Nephron (organoid): Measurements from ENCODE around the gene TET1.
A peak's percentile ranks its signal among the peaks of the same experiment; 100 is the strongest.
"Not testable (repeated sequence)": the region's sequence is repeated elsewhere in the genome, so short reads cannot be mapped to it uniquely, and the experiment has no call there.

Source experiments
- H3K27ac Mint-ChIP-seq, 3 experiments: 2 replicates each; pipeline ENCODE4 v1.8.0; 2020; ENCODE audit warnings: mixed read lengths in 3 of 3, mild to moderate bottlenecking in 2 of 3, moderate library complexity in 1 of 3
- H3K27me3 Mint-ChIP-seq: 2 replicates; pipeline ENCODE4 v1.8.0; 2021; ENCODE audit warnings: low read depth, mild to moderate bottlenecking, moderate library complexity, mixed read lengths
- H3K36me3 Mint-ChIP-seq: 2 replicates; pipeline ENCODE4 v1.8.0; 2020; ENCODE audit warnings: low read depth, mixed read lengths
- H3K4me1 Mint-ChIP-seq: 2 replicates; pipeline ENCODE4 v1.8.0; 2020; ENCODE audit warnings: mixed read lengths
- H3K4me3 Mint-ChIP-seq, 3 experiments: 2 replicates each; pipeline ENCODE4 v1.8.0; 2020; ENCODE audit warnings: mild to moderate bottlenecking in 3 of 3, mixed read lengths in 3 of 3, moderate library complexity in 2 of 3
- H3K9me3 Mint-ChIP-seq: 2 replicates; pipeline ENCODE4 v1.8.0; 2020; ENCODE audit warnings: mixed read lengths
- CTCF ChIP-seq, 3 experiments: fragments of 200-600 bp; sonication (generic); IDR thresholded peaks; one replicate each; pipeline ENCODE4 v1.5.0; 2021; ENCODE audit warnings: antibody characterized with exemption in 3 of 3; ENCODE audit not compliant: unreplicated experiment in 3 of 3

The TET1 gene

GRCh38 chr10:68560186-68560942 is at the start of gene TET1:
TET1 (plus strand) TSS chr10:68560337; CDS start chr10:68572339, 12,002 bp downstream.
- TF ChIP-seq CTCF (IDR thresholded peaks at IDR 0.05; ENCODE audit: unreplicated experiment in 3 of 3): no peak
- Mint-ChIP-seq H3K9me3 (no peaks in the 10 kb centered on the region), H3K36me3 (no peaks in the 10 kb centered on the region), H3K27me3 (no peaks in the 10 kb centered on the region), H3K27ac (peak within 1 kb of the TSS; percentile 46 to 91 (median 83)), H3K4me1 (peaks cover 30% of the 10 kb centered on the region), H3K4me3 (peak within 1 kb of the TSS; percentile 89 to 94 (median 93))

GRCh38 chr10:68516216-68516615 is 43.9 kb upstream of the TET1 start:
- not testable (repeated sequence) for H3K9me3 Mint-ChIP-seq, H3K4me3 Mint-ChIP-seq, H3K27ac Mint-ChIP-seq, H3K4me1 Mint-ChIP-seq, H3K27me3 Mint-ChIP-seq
- peaks cover 17% of the 10 kb centered on the region for H3K36me3 Mint-ChIP-seq

- Mint-ChIP-seq H3K4me3 (no peak overlapping the region), H3K36me3 (peaks cover 15% of the 10 kb centered on the region), H3K4me1 (no peaks in the 10 kb centered on the region), H3K27me3 (no peaks in the 10 kb centered on the region), H3K27ac (no peak overlapping the region), H3K9me3 (no peaks in the 10 kb centered on the region)
- no peak for TF ChIP-seq CTCF (IDR thresholded peaks at IDR 0.05; ENCODE audit: unreplicated experiment in 3 of 3)
Measured at GRCh38 chr10:68516766-68517165, 43.4 kb upstream of the TET1 start.

GRCh38 chr10:68517188-68517587 is 42.9 kb upstream of the TET1 start:
- H3K9me3 Mint-ChIP-seq: no peaks in the 10 kb centered on the region
- TF ChIP-seq CTCF (IDR thresholded peaks at IDR 0.05; ENCODE audit: unreplicated experiment in 3 of 3): no peak
- no peaks in the 10 kb centered on the region for H3K27me3 Mint-ChIP-seq
- no peaks in the 10 kb centered on the region for H3K4me1 Mint-ChIP-seq
- H3K4me3 Mint-ChIP-seq: no peak overlapping the region
- H3K27ac Mint-ChIP-seq: no peak overlapping the region
- H3K36me3 Mint-ChIP-seq: peaks cover 18% of the 10 kb centered on the region

- not testable (repeated sequence) for H3K27ac Mint-ChIP-seq, H3K4me3 Mint-ChIP-seq, H3K9me3 Mint-ChIP-seq, H3K27me3 Mint-ChIP-seq, H3K4me1 Mint-ChIP-seq
- H3K36me3 Mint-ChIP-seq: peaks cover 22% of the 10 kb centered on the region
Measured at GRCh38 chr10:68518609-68519008, 41.5 kb upstream of the TET1 start.

- H3K27me3 Mint-ChIP-seq, H3K9me3 Mint-ChIP-seq, H3K4me1 Mint-ChIP-seq: not testable (repeated sequence)
- H3K27ac Mint-ChIP-seq: peak overlapping the region in 2 of 3 experiments; percentile 55 to 82
- H3K36me3 Mint-ChIP-seq: peaks cover 10% of the 10 kb centered on the region
- peak overlapping the region; percentile 27 to 58 (median 47) for H3K4me3 Mint-ChIP-seq
Measured at GRCh38 chr10:68525490-68526038, 34.6 kb upstream of the TET1 start.

- peaks cover 7% of the 10 kb centered on the region for H3K36me3 Mint-ChIP-seq
- peak overlapping the region; percentile 87 to 97 (median 89) for H3K27ac Mint-ChIP-seq
- no peaks in the 10 kb centered on the region for H3K9me3 Mint-ChIP-seq
- peak overlapping the region; percentile 95 to 99 (median 98) for H3K4me3 Mint-ChIP-seq
- H3K27me3 Mint-ChIP-seq: no peaks in the 10 kb centered on the region
- H3K4me1 Mint-ChIP-seq: no peaks in the 10 kb centered on the region
- TF ChIP-seq CTCF (IDR thresholded peaks at IDR 0.05; ENCODE audit: unreplicated experiment in 3 of 3): no peak
Measured at GRCh38 chr10:68526634-68527307, 33.4 kb upstream of the TET1 start.
